CD4-positive, alpha-beta T cell (primary cell): ENCODE measurements around the gene INSR. TPM values are rescaled to one million over a fixed set of nuclear protein-coding genes. Genes with fewer than 3 reads are reported as not detected.

Source experiments
- ATAC-seq: fragments of 200-7000 bp; cut with Tn5 transposase; one replicate; pipeline ENCODE4 v1.10.0; 2022; ENCODE audit warnings: mild to moderate bottlenecking; ENCODE audit not compliant: poor library complexity
- CTCF ChIA-PET: fragments of 350-600 bp; sonication (Branson Sonifier 250); formaldehyde crosslinking; loops from one replicate; lab custom pipeline; 2021; ENCODE audit warnings: antibody characterized with exemption, inconsistent platforms; lab: Charles Lee
- POLR2A ChIA-PET: fragments of 350-600 bp; sonication (Branson Sonifier 250); formaldehyde crosslinking; loops from one replicate; lab custom pipeline; 2021; ENCODE audit warnings: antibody characterized with exemption, inconsistent platforms; lab: Charles Lee
- DNase-seq, 14 experiments: peaks; one replicate each; pipeline ENCODE4 v3.0.0-alpha.2; 2013 to 2020; ENCODE audit warnings: mixed read lengths in 2 of 14
- H3K27ac ChIP-seq, 2 donors: one replicate each; pipeline versions ENCODE4 v1.5.1 to v1.7.0; 2013; ENCODE audit warnings: low read length in 2 of 2, low read depth in 1 of 2, mild to moderate bottlenecking in 1 of 2
- H3K27me3 ChIP-seq, 2 experiments: 1 replicate in 1 of 2; 2 replicates in 1 of 2; pipeline versions ENCODE4 v1.6.1 to v1.7.0; 2013; ENCODE audit warnings: low read length in 2 of 2, control low read depth in 1 of 2, mild to moderate bottlenecking in 1 of 2, moderate library complexity in 1 of 2; ENCODE audit not compliant: insufficient read depth in 2 of 2, control insufficient read depth in 1 of 2
- H3K36me3 ChIP-seq: one replicate; pipeline ENCODE4 v1.6.1; 2013; ENCODE audit warnings: low read length, control low read depth; ENCODE audit not compliant: insufficient read depth
- H3K4me1 ChIP-seq: one replicate; pipeline ENCODE4 v1.6.1; 2013; ENCODE audit warnings: low read length, control low read depth; ENCODE audit not compliant: insufficient read depth
- H3K4me3 ChIP-seq: one replicate; pipeline ENCODE4 v1.5.1; 2013; ENCODE audit warnings: mild to moderate bottlenecking, low read length, moderate library complexity
- H3K9me3 ChIP-seq, 2 experiments: 1 replicate in 1 of 2; 2 replicates in 1 of 2; pipeline versions ENCODE4 v1.6.1 to v1.7.0; 2013; ENCODE audit warnings: low read length in 2 of 2, mild to moderate bottlenecking in 2 of 2, control low read depth in 1 of 2, moderate library complexity in 1 of 2; ENCODE audit not compliant: control insufficient read depth in 1 of 2, insufficient read depth in 1 of 2
- H3K27ac Mint-ChIP-seq: one replicate; pipeline ENCODE4 v1.8.0; 2020; ENCODE audit warnings: mixed read lengths
- H3K27me3 Mint-ChIP-seq: one replicate; pipeline ENCODE4 v1.8.0; 2021; ENCODE audit warnings: mixed read lengths
- H3K36me3 Mint-ChIP-seq: one replicate; pipeline ENCODE4 v1.8.0; 2021; ENCODE audit warnings: low read depth, mixed read lengths
- H3K4me1 Mint-ChIP-seq: one replicate; pipeline ENCODE4 v1.8.0; 2021; ENCODE audit warnings: low read depth, mixed read lengths
- H3K4me3 Mint-ChIP-seq: one replicate; pipeline ENCODE4 v1.8.0; 2020; ENCODE audit warnings: mild to moderate bottlenecking, mixed read lengths
- H3K9me3 Mint-ChIP-seq: one replicate; pipeline ENCODE4 v1.8.0; 2020; ENCODE audit warnings: mixed read lengths
- CTCF ChIP-seq: fragments of 200-600 bp; IDR thresholded peaks from one replicate; pipeline ENCODE4 v1.8.0; 2022; ENCODE audit warnings: antibody characterized with exemption, mild to moderate bottlenecking
- intact Hi-C, 2 experiments: fragments of 100-400 bp; cut with DNase I in 1 of 2; cut with micrococcal nuclease in 1 of 2; formaldehyde crosslinking; loops; one replicate each; pipeline versions ENCODE4 v1.15.1 to v1.9.0; 2023 to 2025; cut with DNase I, micrococcal nuclease
- total RNA-seq, 174 experiments: library from RNA in 2 of 174; stranded (reverse) in 2 of 174; gene quantifications; one replicate each; pipeline ENCODE4 v1.2.3 and lab custom pipeline; 2021 to 2026

The INSR gene
- total RNA-seq, 2 experiments from 2014 or later, result 1.8 to 3.0 TPM

- intact Hi-C loops, result no loop called here
- H3K27me3 ChIP-seq, result no peaks in the 10 kb centered on the region
- Mint-ChIP-seq H3K9me3 (no peaks in the 10 kb centered on the region), H3K4me1 (no peaks in the 10 kb centered on the region), H3K27me3 (no peaks in the 10 kb centered on the region), H3K4me3 (no peak overlapping the region), H3K36me3 (no peaks in the 10 kb centered on the region), H3K27ac (no peak overlapping the region)
- H3K9me3 ChIP-seq, result no peaks in the 10 kb centered on the region
- no peaks in the 10 kb centered on the region for H3K36me3 ChIP-seq
- CTCF ChIA-PET, result no interaction called here
- no peaks in the 10 kb centered on the region for H3K4me1 ChIP-seq
- POLR2A ChIA-PET, result no interaction called here
- DNase-seq (no peak), ATAC-seq (no peak)
- no peak for TF ChIP-seq CTCF
- H3K27ac ChIP-seq, result no peak overlapping the region
- no peak overlapping the region for H3K4me3 ChIP-seq
Observed at GRCh38 chr19:7250057-7250596, 44.1 kb downstream of the INSR start.

- ChIA-PET POLR2A (no interaction called here), CTCF (no interaction called here)
- no peak for DNase-seq
Observed at GRCh38 chr19:7247155-7247554, 47.1 kb downstream of the INSR start.

GRCh38 chr19:7246601-7247000, 47.6 kb downstream of the INSR start:
- Mint-ChIP-seq H3K9me3 (no peaks in the 10 kb centered on the region), H3K36me3 (no peaks in the 10 kb centered on the region), H3K27ac (no peak overlapping the region), H3K4me1 (no peaks in the 10 kb centered on the region), H3K27me3 (no peaks in the 10 kb centered on the region), H3K4me3 (no peak overlapping the region)
- intact Hi-C loops, result no loop called here
- no peak for TF ChIP-seq CTCF
- Histone ChIP-seq H3K4me1 (no peaks in the 10 kb centered on the region), H3K4me3 (no peak overlapping the region), H3K9me3 (no peaks in the 10 kb centered on the region), H3K36me3 (no peaks in the 10 kb centered on the region), H3K27ac (no peak overlapping the region), H3K27me3 (no peaks in the 10 kb centered on the region)
- ChIA-PET POLR2A (no interaction called here), CTCF (no interaction called here)
- ATAC-seq (no peak), DNase-seq (no peak)

More at GRCh38 chr19:7247155-7247554, 47.1 kb downstream of the INSR start:
- Mint-ChIP-seq H3K27ac (no peak overlapping the region), H3K27me3 (no peaks in the 10 kb centered on the region), H3K9me3 (no peaks in the 10 kb centered on the region), H3K4me1 (no peaks in the 10 kb centered on the region), H3K4me3 (no peak overlapping the region), H3K36me3 (no peaks in the 10 kb centered on the region)
- ATAC-seq, result no peak
- H3K4me3 ChIP-seq, result no peak overlapping the region
- no peaks in the 10 kb centered on the region for H3K4me1 ChIP-seq
- no peaks in the 10 kb centered on the region for H3K27me3 ChIP-seq
- no peaks in the 10 kb centered on the region for H3K36me3 ChIP-seq
- H3K9me3 ChIP-seq, result no peaks in the 10 kb centered on the region
- no peak for TF ChIP-seq CTCF
- intact Hi-C loops, result no loop called here
- no peak overlapping the region for H3K27ac ChIP-seq
